Duodenal mucosa (tissue), 2 donors: ENCODE data around the gene TMC5.
"Not testable (repeated sequence)": the region's sequence is repeated elsewhere in the genome, so short reads cannot be mapped to it uniquely, and the experiment has no call there.

Source experiments
- H3K27ac ChIP-seq: one replicate; pipeline ENCODE4 v1.7.0; 2013; ENCODE audit warnings: low read depth, low read length
- H3K27me3 ChIP-seq, 2 donors: one replicate each; pipeline ENCODE4 v1.7.0; 2013; ENCODE audit warnings: low read length in 2 of 2, control low read depth in 1 of 2; ENCODE audit not compliant: insufficient read depth in 2 of 2, control insufficient read depth in 1 of 2
- H3K36me3 ChIP-seq, 2 donors: one replicate each; pipeline ENCODE4 v1.7.0; 2013; ENCODE audit warnings: low read length in 2 of 2, control low read depth in 1 of 2; ENCODE audit not compliant: insufficient read depth in 2 of 2, control insufficient read depth in 1 of 2
- H3K4me1 ChIP-seq, 2 donors: one replicate each; pipeline ENCODE4 v1.7.0; 2013; ENCODE audit warnings: low read length in 2 of 2, control low read depth in 1 of 2; ENCODE audit not compliant: insufficient read depth in 2 of 2, control insufficient read depth in 1 of 2
- H3K4me3 ChIP-seq, 2 donors: one replicate each; pipeline ENCODE4 v1.7.0; 2013; ENCODE audit warnings: low read length in 2 of 2, low read depth in 1 of 2
- H3K9ac ChIP-seq, 2 donors: one replicate each; pipeline ENCODE4 v1.7.0; 2013; ENCODE audit warnings: low read length in 2 of 2, low read depth in 1 of 2
- H3K9me3 ChIP-seq, 2 donors: one replicate each; pipeline ENCODE4 v1.7.0; 2013; ENCODE audit warnings: low read length in 2 of 2, control low read depth in 1 of 2; ENCODE audit not compliant: control insufficient read depth in 1 of 2

The TMC5 gene

GRCh38 chr16:19543278-19543996, 125.8 kb downstream of the TMC5 start:
- not testable (repeated sequence) for H3K27ac ChIP-seq, H3K4me3 ChIP-seq, H3K9ac ChIP-seq, H3K9me3 ChIP-seq, H3K4me1 ChIP-seq, H3K27me3 ChIP-seq
- H3K36me3 ChIP-seq, result peaks cover 10 to 33% of the 10 kb centered on the region in 2 donors

- H3K9me3 ChIP-seq, result no peaks in the 10 kb centered on the region
- no peaks in the 10 kb centered on the region for H3K27me3 ChIP-seq
- H3K4me3 ChIP-seq, result no peak overlapping the region
- no peak overlapping the region for H3K9ac ChIP-seq
- H3K4me1 ChIP-seq, result no peaks in the 10 kb centered on the region
- H3K36me3 ChIP-seq, result peaks cover 4 to 20% of the 10 kb centered on the region in 2 donors
- H3K27ac ChIP-seq, result no peak overlapping the region
These were observed 130.5 kb downstream of the TMC5 start for GRCh38 chr16:19548144-19548543.
